Measurements from ENCODE around the gene ADGRD2.

DNA sequence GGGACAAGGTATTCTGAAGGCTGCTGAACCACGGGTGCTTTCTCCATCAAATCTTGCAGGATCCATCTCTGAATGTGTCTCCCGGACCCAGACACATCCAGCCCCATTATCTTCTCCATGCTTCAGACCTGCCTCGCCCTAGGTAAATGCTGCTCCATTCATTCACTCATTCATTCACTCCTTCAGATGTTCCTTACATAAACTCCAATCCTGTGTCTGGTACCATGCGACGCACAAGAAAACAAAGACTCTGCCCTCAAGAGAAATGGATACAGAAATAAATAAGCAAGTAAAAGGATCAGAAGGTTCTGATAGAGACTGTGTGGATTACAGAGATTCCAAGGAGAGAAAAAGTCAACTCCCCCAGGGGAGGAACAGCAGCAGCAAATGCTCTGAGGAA lies 27.1 kb upstream of the ADGRD2 start:
- TF ChIP-seq, protein P1, sequence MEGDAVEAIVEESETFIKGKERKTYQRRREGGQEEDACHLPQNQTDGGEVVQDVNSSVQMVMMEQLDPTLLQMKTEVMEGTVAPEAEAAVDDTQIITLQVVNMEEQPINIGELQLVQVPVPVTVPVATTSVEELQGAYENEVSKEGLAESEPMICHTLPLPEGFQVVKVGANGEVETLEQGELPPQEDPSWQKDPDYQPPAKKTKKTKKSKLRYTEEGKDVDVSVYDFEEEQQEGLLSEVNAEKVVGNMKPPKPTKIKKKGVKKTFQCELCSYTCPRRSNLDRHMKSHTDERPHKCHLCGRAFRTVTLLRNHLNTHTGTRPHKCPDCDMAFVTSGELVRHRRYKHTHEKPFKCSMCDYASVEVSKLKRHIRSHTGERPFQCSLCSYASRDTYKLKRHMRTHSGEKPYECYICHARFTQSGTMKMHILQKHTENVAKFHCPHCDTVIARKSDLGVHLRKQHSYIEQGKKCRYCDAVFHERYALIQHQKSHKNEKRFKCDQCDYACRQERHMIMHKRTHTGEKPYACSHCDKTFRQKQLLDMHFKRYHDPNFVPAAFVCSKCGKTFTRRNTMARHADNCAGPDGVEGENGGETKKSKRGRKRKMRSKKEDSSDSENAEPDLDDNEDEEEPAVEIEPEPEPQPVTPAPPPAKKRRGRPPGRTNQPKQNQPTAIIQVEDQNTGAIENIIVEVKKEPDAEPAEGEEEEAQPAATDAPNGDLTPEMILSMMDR (IDR thresholded peaks at IDR 0.05 in 8 of 11, conservative IDR thresholded peaks at IDR 0.05 in 3 of 11) = no peak
- TF ChIP-seq POLR2AphosphoS5 (IDR thresholded peaks at IDR 0.05) (no peak), POLR2A (IDR thresholded peaks at IDR 0.05) (no peak)
